Suprapubic skin (tissue), 3 donors: ENCODE results near the gene ACTL8.

Experiments used
- CTCF ChIP-seq, 2 donors: fragments of 200-600 bp in 1 of 2; fragments of 450-650 bp in 1 of 2; sonication (generic) in 1 of 2; IDR thresholded peaks; one replicate each; pipeline ENCODE4 v1.5.1; 2016 to 2019; ENCODE audit warnings: antibody characterized with exemption in 2 of 2, mild to moderate bottlenecking in 1 of 2, moderate library complexity in 1 of 2
- POLR2A ChIP-seq, 2 donors: fragments of 450-650 bp; IDR thresholded peaks; one replicate each; pipeline ENCODE4 v1.6.1; 2017; ENCODE audit warnings: antibody characterized with exemption in 2 of 2, mild to moderate bottlenecking in 2 of 2, moderate library complexity in 2 of 2

GRCh38 chr1:17775796-17776195 is 20.7 kb downstream of the ACTL8 start:
- TF ChIP-seq CTCF (IDR thresholded peaks at IDR 0.05), result no peak
- no peak for TF ChIP-seq POLR2A (IDR thresholded peaks at IDR 0.05)
